ENCODE results near the gene HLCS.
A peak's percentile ranks its signal among the peaks of the same experiment; 100 is the strongest.

The HLCS gene

GRCh38 chr21:36717976-36718375, 248.5 kb downstream of the HLCS start:
- no peaks in the 10 kb centered on the region for H3K4me1 ChIP-seq
- TF ChIP-seq, protein P1, sequence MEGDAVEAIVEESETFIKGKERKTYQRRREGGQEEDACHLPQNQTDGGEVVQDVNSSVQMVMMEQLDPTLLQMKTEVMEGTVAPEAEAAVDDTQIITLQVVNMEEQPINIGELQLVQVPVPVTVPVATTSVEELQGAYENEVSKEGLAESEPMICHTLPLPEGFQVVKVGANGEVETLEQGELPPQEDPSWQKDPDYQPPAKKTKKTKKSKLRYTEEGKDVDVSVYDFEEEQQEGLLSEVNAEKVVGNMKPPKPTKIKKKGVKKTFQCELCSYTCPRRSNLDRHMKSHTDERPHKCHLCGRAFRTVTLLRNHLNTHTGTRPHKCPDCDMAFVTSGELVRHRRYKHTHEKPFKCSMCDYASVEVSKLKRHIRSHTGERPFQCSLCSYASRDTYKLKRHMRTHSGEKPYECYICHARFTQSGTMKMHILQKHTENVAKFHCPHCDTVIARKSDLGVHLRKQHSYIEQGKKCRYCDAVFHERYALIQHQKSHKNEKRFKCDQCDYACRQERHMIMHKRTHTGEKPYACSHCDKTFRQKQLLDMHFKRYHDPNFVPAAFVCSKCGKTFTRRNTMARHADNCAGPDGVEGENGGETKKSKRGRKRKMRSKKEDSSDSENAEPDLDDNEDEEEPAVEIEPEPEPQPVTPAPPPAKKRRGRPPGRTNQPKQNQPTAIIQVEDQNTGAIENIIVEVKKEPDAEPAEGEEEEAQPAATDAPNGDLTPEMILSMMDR (IDR thresholded peaks at IDR 0.05) = no peak
- DNase-seq = no peak
- no peak overlapping the region for H3K4me3 ChIP-seq
- no peak overlapping the region for H3K27ac ChIP-seq
- no peaks in the 10 kb centered on the region for H3K9me3 ChIP-seq
- intact Hi-C loops (cut with DNase I; ENCODE audit: low total_unique reads) = no loop called here
- H3K27me3 ChIP-seq = peaks cover 0 to 67% of the 10 kb centered on the region in 2 donors
- H3K36me3 ChIP-seq = no peaks in the 10 kb centered on the region

DNA sequence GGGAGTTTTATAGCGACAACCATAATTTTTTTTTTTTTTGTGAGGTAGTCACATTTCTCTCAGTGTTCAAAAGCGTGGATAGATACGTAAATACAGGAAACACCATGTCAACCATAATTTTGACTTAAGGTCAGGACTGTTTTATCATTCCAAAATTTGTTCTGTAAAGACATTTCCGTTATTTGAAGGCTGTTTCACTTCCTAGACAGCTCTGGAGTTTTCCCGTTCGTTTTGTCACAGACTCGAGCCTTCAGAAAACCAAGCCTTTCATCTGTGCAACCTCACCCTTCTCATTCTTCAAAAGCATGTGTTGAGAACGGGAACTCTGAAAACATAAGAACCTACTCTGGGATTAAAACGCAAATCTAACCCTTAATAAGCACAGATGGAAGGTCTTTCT, 249.6 kb downstream of the HLCS start:
- TF ChIP-seq, protein P1 (IDR thresholded peaks at IDR 0.05) = no peak
- H3K9me3 ChIP-seq = no peaks in the 10 kb centered on the region
- no peak overlapping the region for H3K27ac ChIP-seq
- no peaks in the 10 kb centered on the region for H3K4me1 ChIP-seq
- no peak for DNase-seq
- intact Hi-C loops (cut with DNase I; ENCODE audit: low total_unique reads) = no loop called here
- H3K4me3 ChIP-seq = no peak overlapping the region
- H3K27me3 ChIP-seq = peaks cover 0 to 69% of the 10 kb centered on the region in 2 donors
- H3K36me3 ChIP-seq = no peaks in the 10 kb centered on the region

- DNase-seq = no peak
- no peak overlapping the region for H3K27ac ChIP-seq
- no peaks in the 10 kb centered on the region for H3K9me3 ChIP-seq
- H3K4me3 ChIP-seq = no peak overlapping the region
- intact Hi-C loops (cut with DNase I; ENCODE audit: low total_unique reads) = no loop called here
- TF ChIP-seq, protein P1 (IDR thresholded peaks at IDR 0.05) = no peak
- peaks cover 0 to 69% of the 10 kb centered on the region in 2 donors for H3K27me3 ChIP-seq
- H3K4me1 ChIP-seq = no peaks in the 10 kb centered on the region
- no peaks in the 10 kb centered on the region for H3K36me3 ChIP-seq
Measured at GRCh38 chr21:36716387-36716786, 250.1 kb downstream of the HLCS start.

- intact Hi-C loops (cut with DNase I; ENCODE audit: low total_unique reads) = no loop called here
- Histone ChIP-seq H3K9me3 (no peaks in the 10 kb centered on the region), H3K4me1 (peaks cover 0 to 20% (median 13%) of the 10 kb centered on the region in 4 donors), H3K4me3 (no peak overlapping the region), H3K27ac (no peak overlapping the region), H3K27me3 (peaks cover 6 to 81% of the 10 kb centered on the region in 2 donors), H3K36me3 (no peaks in the 10 kb centered on the region)
- TF ChIP-seq, protein P1 (IDR thresholded peaks at IDR 0.05) = no peak
- DNase-seq = no peak
Measured at GRCh38 chr21:36713746-36714145, 252.7 kb downstream of the HLCS start.

- no peaks in the 10 kb centered on the region for H3K9me3 ChIP-seq
- H3K27me3 ChIP-seq = peaks cover 6 to 92% of the 10 kb centered on the region in 2 donors
- intact Hi-C loops (cut with DNase I; ENCODE audit: low total_unique reads) = no loop called here
- H3K36me3 ChIP-seq = no peaks in the 10 kb centered on the region
- TF ChIP-seq, protein P1 (IDR thresholded peaks at IDR 0.05) = no peak
- peak in 1 of 2 donors; percentile 34 for DNase-seq
- no peak overlapping the region for H3K4me3 ChIP-seq
- no peak overlapping the region for H3K27ac ChIP-seq
- H3K4me1 ChIP-seq = peaks cover 0 to 48% (median 35%) of the 10 kb centered on the region in 4 donors
Measured at GRCh38 chr21:36710729-36711048, 255.8 kb downstream of the HLCS start.
